Ascending aorta (tissue), 2 donors: ENCODE data around the gene THRB. TPM values are rescaled to one million over a fixed set of nuclear protein-coding genes. Genes with fewer than 3 reads are reported as not detected.

Experiments
- DNase-seq, 2 donors: peaks; one replicate each; pipeline ENCODE4 v3.0.0-alpha.2; 2019; ENCODE audit warnings: low spot score in 2 of 2
- H3K27ac ChIP-seq, 2 donors: fragments of 200-600 bp; sonication (generic); one replicate each; pipeline ENCODE4 v1.5.1; 2016 to 2017; ENCODE audit warnings: mild to moderate bottlenecking in 1 of 2
- H3K27me3 ChIP-seq: fragments of 200-600 bp; sonication (generic); one replicate; pipeline ENCODE4 v1.5.1; 2017
- H3K36me3 ChIP-seq, 2 donors: fragments of 200-600 bp; sonication (generic); one replicate each; pipeline ENCODE4 v1.5.1; 2016
- H3K4me1 ChIP-seq, 2 donors: fragments of 200-600 bp; sonication (generic); one replicate each; pipeline ENCODE4 v1.5.1; 2016 to 2017; ENCODE audit warnings: mild to moderate bottlenecking in 1 of 2
- H3K4me3 ChIP-seq, 2 donors: fragments of 200-600 bp; sonication (generic); one replicate each; pipeline ENCODE4 v1.5.1; 2016 to 2017; ENCODE audit warnings: mild to moderate bottlenecking in 1 of 2
- H3K9me3 ChIP-seq, 2 donors: fragments of 200-600 bp; sonication (generic); one replicate each; pipeline ENCODE4 v1.5.1; 2016
- CTCF ChIP-seq, 3 experiments: fragments of 200-600 bp in 2 of 3; fragments of 450-650 bp in 1 of 3; sonication (generic) in 2 of 3; IDR thresholded peaks; one replicate each; pipeline ENCODE4 v1.5.1; 2016 to 2019; ENCODE audit warnings: antibody characterized with exemption in 3 of 3, mild to moderate bottlenecking in 1 of 3, moderate library complexity in 1 of 3
- intact Hi-C: fragments of 100-400 bp; cut with DNase I; formaldehyde crosslinking; loops from one replicate; pipeline ENCODE4 v1.15.1; 2023
- total RNA-seq: library from RNA; depleted of rRNA; stranded (reverse); fragments of >200 nt; gene quantifications from one replicate; pipeline ENCODE4 v1.1.0, GENCODE V29; 2016

The THRB gene
- total RNA-seq, 1 donor from 2014 or later = 24.7 TPM

- DNase-seq = no peak
- Histone ChIP-seq H3K4me1 (peaks cover 0 to 6% of the 10 kb centered on the region in 2 donors), H3K27me3 (no peaks in the 10 kb centered on the region), H3K9me3 (no peaks in the 10 kb centered on the region), H3K36me3 (no peaks in the 10 kb centered on the region), H3K4me3 (no peak overlapping the region), H3K27ac (no peak overlapping the region)
- TF ChIP-seq CTCF (IDR thresholded peaks at IDR 0.05) = no peak
- intact Hi-C loops = no loop called here
Observed at GRCh38 chr3:24513463-24513862, 18.8 kb upstream of the THRB start.

DNA sequence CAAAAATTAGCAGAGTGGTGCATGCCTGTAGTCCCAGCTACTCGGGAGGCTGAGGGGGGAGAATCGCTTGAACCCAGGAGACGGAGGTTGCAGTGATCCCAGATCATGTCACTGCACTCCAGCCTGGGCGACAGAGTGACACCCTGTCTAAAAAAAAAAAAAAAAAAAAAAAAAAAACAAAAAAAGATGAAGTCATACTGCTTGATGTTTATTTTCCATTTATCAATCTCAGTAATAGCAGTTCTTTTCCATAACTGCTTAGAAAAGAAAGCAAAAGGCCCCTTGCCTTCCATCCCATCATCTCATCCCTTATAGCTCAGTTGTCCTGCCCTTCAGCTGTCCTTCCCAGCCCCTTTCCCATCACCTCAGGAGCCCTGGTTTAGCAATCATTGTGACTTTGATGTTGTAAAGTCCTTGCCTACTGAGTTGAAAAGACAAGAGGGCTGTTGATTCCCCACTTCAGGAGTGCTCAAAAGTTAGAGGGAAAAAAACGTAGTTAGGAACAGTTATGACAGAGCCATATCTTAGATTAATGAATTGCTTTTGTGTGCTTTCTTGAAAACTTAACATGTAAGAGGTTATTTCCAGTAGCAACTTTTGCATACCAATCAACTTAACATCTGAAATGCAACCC is 18.0 kb upstream of the THRB start:
- Histone ChIP-seq H3K4me3 (no peak overlapping the region), H3K9me3 (no peaks in the 10 kb centered on the region), H3K4me1 (peaks cover 0 to 12% of the 10 kb centered on the region in 2 donors), H3K27me3 (no peaks in the 10 kb centered on the region), H3K36me3 (no peaks in the 10 kb centered on the region), H3K27ac (no peak overlapping the region)
- TF ChIP-seq CTCF (IDR thresholded peaks at IDR 0.05) = no peak
- intact Hi-C loops = no loop called here
- DNase-seq = no peak

- no peak for TF ChIP-seq CTCF (IDR thresholded peaks at IDR 0.05)
- Histone ChIP-seq H3K27me3 (no peaks in the 10 kb centered on the region), H3K4me3 (no peak overlapping the region), H3K4me1 (peaks cover 0 to 15% of the 10 kb centered on the region in 2 donors), H3K9me3 (no peaks in the 10 kb centered on the region), H3K36me3 (no peaks in the 10 kb centered on the region), H3K27ac (no peak overlapping the region)
- intact Hi-C loops = no loop called here
- no peak for DNase-seq
Observed at GRCh38 chr3:24510030-24510648, 15.5 kb upstream of the THRB start.

DNA sequence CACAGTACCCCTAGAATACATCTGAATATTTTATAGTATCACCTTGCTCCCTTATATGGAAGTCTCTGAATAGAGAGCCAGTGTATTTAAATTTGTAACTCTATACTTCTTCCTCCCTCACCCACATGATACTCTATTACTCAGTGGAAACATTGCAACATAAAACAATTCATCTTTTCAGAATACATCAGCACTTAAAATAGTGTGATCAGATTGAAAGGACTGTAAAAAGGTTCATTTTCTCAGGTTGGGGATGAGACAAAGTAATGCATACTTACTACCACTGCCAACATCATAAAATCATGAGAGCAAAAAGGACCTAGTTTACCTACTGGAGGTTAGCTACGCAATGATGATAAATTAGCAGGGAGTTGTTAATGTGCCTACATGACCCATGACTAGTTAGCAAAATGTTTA is 13.8 kb upstream of the THRB start:
- peaks cover 0 to 12% of the 10 kb centered on the region in 2 donors for H3K4me1 ChIP-seq
- no peak overlapping the region for H3K4me3 ChIP-seq
- no peaks in the 10 kb centered on the region for H3K9me3 ChIP-seq
- no peak for TF ChIP-seq CTCF (IDR thresholded peaks at IDR 0.05)
- H3K27ac ChIP-seq = peak overlapping the region; percentile 37 to 46
- DNase-seq = no peak
- H3K27me3 ChIP-seq = no peaks in the 10 kb centered on the region
- intact Hi-C loops = no loop called here
- no peaks in the 10 kb centered on the region for H3K36me3 ChIP-seq

DNA sequence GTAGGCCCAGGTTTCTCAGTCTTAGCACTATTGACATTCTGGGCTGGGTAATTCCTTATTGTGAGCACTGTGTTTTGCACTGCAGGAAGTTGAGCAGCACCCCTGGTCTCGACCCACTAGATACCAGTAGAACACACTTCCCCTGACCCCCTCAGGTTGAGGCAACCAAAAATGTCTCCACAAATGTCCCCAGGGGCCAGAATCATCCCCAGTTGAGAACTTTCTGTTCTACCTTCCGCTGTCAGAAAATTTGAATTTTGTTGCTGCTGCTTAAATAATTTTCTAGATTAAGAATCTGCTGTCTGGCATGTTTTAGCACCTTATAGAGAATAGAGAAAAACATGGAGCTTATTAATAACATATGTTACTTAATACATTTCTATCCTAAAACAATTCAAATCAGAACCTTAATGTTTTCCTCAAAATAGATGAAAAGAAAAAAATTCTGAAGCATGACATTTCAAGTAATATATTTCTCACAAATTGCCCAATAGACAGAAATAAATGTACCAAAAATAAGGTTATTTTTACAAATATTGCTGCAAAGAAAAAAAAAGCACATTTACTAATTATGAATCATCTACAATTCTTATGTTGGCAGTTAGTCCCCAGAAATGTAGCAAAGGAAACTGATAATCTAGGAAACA is 13.2 kb upstream of the THRB start:
- Histone ChIP-seq H3K9me3 (no peaks in the 10 kb centered on the region), H3K27ac (peak overlapping the region; percentile 37 to 46), H3K36me3 (no peaks in the 10 kb centered on the region), H3K4me1 (peaks cover 0 to 12% of the 10 kb centered on the region in 2 donors), H3K27me3 (no peaks in the 10 kb centered on the region), H3K4me3 (no peak overlapping the region)
- no peak for TF ChIP-seq CTCF (IDR thresholded peaks at IDR 0.05)
- no peak for DNase-seq
- intact Hi-C loops = no loop called here
